Ecto neural progenitor cell (in vitro differentiated cells): ENCODE measurements around the gene DGCR2.
"Not testable (repeated sequence)": the region's sequence is repeated elsewhere in the genome, so short reads cannot be mapped to it uniquely, and the experiment has no call there.

ENCODE experiments used
- DNase-seq: peaks from one replicate; pipeline ENCODE4 v3.0.0-alpha.2; 2018; ENCODE audit warnings: low spot score

DGCR2 gene

GRCh38 chr22:19122143-19122751 lies at the start of gene DGCR2:
Gene DGCR2 (minus strand): TSS chr22:19122412. CDS start chr22:19122206, 206 bp downstream.
- DNase-seq, result peak; percentile 98

- DNase-seq, result no peak
Measured at GRCh38 chr22:19169947-19170318, 47.7 kb upstream of the DGCR2 start.

DNA sequence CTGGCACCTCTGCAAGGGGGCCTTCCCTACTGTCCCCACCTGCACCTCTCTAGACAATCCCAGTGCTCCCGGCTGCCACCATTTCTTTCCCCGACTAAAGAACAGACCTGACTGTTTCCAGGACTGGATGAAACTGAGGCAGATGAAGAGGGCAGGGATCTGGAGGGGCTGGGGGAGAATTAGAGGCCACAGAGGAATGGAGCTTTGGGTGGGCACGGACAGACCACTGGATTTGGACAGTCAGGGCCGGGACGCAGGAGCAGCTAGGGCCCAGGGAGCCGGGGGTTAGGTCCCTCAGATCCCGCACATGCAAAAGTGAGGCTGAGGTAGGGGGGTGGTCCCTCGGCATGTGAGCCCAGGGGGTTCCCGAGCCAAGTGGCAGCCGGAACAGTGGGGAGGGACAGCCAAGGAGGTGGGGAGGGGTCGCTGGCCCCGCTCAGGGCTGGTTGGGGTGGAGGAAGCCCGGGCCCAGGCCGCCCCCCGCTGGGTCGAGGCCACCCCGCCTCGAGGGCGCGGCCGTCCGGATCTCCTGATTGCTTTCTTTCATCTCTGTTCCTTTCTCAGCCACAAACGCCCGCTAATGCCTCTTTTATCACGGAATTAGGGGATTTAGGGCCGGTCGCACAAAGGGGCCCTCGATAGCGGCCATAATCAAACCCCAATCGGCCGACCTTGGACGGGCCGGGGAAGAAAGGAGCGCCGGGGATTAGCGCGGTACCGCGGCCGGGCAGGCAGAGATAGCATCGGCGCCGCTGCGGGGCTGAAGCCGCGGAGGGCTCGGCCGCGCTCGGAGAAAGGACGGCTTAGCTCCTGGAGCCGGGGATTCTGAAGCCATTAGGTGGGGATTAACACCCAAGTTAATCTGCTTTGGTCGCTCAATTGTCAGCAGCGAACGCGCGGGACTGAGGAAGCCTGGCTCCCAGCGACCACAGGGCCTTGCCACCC lies 47.1 kb upstream of the DGCR2 start:
- peak; percentile 86 for DNase-seq

DNA sequence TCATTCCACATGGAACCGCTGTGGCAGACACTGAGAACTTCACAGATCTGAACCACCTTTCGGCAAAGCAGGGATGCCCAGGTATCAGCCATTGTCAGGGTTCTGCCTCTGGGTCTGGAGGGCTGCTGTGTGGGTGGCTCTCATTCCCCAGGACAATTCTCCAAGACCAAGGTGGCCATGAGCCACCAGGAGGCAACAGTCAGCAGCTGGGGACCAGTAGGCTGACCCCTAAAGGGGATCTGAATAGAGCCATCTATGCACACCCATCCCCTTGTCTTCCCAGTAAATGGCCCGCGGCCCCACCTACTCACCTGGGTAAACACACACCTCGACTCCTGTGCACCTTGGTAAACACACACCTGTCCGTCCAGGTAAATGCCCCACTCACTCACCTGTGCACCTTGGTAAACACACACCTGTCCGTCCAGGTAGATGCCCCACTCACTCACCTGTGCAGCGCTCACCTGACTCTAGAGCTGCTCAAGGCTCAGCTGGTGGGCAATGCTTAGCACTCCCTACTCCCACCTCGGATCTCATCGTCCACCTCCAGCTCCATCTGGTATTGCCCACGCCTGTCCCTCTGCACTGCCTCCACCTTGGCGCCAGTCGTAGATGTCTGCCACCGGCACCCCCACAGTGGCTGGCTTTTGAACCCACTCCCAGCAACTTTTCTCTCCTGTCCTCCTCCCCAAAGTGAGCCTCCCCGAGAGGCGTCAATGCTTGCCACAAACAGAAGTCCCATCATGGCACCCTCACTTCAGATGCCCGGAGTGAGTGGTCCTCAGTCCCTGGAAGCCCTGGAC lies 46.1 kb upstream of the DGCR2 start:
- peak; percentile 38 for DNase-seq

- no peak for DNase-seq
Measured at GRCh38 chr22:19167106-19167869, 45.1 kb upstream of the DGCR2 start.

DNA sequence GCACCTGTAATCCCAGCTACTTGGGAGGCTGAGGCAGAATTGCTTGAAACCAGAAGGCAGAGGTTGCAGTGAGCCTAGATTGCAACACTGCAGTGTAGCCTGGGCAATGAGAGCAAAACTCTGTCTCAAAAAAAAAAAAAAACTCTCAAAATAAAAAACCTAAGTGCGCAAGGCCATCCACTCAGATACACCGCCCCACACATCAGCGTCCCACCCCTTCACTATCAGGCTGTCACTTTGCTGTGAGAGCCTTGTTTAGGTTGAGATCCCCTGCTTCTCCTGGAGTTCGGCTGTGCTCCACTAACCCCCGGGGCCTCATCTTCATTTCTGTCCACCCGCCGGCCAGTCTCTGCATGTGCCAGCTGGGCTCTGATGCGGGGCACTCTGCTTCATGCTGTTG lies 44.2 kb upstream of the DGCR2 start:
- no peak for DNase-seq

DNA sequence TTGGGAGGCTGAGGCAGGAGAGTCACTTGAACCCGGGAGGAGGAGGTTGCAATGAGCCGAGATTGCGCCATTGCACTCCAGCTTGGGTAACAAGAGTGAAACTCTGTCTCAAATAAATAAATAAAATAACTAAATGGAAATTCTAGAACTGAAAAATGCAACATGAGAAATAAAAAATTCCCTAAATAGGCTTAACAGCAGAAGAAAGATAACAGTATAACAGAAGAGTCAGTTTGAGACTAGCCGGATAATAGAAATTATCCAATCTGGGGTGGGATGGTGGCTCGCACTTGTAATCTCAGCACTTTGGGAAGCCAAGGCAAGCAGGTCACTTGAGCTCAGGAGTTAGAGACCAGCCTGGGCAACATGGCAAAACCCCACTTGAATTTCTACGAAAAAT lies 42.2 kb upstream of the DGCR2 start:
- DNase-seq, result no peak

DNA sequence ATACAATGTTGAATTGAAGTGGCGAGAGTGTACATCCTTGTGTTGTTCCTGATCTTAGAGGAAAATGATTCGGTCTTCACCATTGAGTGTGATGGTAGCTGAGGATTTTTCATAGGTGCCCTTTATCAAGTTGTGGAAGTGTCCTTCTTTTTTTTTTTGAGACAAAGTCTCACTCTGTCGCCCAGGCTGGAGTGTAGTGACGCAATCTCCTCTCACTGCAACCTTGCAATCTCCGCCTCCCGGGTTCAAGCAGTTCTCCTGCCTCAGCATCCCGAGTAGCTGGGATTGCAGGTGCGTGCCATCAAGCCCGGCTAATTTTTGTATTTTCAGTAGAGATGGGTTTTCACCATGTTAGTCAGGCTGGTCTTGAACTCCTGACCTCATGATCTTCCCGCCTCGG lies 36.4 kb upstream of the DGCR2 start:
- not testable (repeated sequence) for DNase-seq

GRCh38 chr22:19156109-19156508 lies 33.9 kb upstream of the DGCR2 start:
- DNase-seq, result not testable (repeated sequence)

DNA sequence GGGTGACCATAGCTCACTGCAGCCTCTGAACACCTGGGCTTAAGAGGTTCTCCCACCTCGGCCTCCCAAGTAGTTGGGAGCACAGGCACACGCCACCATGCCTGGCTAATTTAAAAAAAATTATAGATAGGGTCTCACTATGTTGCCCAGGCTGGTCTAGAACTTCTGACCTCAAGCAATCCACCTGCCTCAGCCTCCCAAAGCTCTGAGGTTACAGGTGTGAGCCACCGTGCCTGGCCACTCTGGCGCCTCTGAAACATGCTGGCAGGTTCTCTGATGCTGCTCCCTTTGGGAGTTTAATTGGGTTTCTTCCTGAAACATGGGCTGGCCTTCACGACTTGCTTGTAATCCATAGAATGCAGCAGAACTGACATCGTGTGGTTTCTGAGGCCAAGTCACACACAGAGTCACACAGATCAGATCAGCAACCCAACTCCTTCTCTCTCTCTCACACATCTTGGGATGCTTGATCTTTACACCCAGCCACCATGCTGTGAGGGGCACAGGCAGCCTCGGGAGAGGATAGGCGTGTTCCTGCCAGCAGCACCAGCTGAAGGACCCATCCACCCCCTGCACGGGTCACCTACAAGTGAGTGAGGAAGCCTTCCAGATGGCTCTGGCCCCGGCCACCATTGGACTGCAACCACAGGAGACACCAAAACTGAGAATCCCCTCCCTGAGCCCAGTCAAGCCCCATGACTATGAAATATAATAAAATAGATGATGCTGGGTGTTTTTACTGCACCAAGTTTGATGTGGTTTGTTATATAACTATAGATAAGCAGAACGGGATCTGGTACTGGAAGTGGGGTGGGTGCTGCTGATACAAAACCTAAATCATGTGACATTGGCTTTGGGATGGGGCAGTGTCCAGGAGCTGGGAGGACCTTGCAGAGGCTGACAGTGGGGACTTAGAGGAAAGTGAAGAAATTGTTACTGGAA lies 31.0 kb upstream of the DGCR2 start:
- DNase-seq, result no peak

DNA sequence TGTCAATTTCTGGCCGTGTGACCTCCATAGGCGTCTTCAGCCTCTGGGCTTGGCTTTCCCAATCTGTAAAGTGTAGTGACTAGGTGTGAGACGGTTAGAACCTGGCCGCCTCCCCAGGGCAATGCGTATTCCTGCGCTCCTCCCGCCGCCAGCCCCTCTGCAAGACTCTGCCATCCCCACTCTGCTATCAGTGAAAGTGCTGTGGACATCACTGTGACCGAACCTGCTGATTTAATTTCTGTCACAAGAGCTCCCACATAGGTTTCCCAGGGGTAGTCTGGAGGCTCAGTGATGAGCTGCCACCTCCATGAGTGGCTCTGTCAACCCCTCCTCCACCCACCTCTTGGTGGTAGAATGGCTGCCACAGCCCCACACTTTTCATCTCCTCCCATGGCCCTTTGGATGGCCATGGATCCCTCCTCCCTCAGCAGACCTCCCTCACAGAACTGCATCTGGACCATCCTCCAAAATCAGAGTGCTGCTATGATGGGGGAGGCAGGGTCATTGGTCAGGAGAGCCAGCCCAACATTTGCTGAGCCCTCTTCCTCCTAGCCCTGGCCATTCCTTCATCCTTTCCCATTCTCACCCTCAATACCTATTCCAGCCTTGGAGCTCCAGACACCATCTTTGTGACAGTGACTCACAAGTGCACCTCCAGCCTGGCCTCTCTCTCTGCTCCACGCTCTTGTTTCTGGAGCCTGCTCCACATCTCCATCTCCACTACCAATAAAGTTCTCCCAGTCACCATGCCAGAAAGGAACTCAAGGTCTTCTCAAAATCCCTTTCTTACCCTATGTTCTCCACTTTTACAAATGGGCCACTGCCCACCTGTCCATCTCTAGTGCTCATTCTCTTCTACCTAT lies 29.3 kb upstream of the DGCR2 start:
- no peak for DNase-seq

DNA sequence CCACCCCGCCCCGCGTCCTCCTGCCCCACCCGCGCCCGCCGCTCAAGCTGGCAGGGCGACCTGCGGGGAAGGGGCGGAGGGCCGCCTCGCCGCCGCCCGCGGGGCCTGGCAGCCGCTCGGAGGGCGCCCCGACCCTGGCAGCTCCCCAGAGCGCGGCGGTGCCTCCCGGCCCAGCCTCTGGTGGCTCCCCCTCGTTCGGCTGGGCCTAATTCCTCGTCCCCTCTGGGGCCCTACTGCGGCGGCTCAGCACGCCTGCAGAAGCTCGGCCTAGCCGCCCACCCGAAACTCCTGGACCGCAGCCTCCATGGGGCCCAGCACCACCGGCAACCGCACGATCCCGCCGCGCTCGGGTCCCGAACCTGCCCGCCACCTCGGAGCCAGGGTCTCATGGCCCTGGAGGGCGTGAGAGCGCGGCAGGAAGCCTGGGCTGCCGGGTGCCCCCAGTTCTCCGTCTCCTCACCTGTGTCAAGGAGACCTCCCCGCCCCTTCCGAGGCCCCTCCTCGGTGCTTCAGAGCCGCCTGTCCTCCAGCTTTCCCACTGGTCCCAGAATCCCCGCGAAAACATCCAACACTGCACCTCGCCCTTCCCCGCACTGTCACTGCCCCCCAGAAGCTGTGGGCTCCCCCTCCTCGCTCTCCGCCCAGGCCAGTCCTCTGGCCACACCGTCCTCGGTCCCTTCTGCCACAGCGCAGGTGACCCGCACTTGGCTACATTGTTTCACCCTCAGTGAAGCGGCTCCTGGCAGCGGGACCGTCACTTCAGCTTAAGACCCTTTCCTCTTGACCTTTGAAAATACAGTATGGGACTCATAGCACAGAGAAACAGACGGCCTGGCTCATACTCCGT lies 28.5 kb upstream of the DGCR2 start:
- no peak for DNase-seq

DNA sequence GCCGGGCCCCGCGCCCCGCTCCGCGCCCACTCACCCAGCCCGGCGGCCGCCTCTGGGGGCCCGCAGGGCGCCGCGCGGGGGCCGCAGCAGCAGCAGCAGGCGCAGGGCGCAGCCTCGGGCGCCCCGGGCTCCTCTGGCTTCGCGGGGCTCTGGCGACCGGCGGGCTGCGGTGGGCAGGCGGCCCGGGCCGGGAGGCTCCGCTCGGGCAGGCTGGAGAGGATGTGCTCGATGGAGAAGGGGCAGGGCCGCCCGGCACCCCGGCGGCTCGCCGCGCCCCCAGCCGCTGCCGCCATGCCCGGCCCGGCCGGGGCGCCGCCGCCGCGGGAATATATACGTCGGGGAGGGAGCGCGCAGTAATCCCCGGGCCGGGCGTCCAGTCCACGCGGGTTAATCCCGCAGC lies 27.8 kb upstream of the DGCR2 start, which contains the start of gene GSC2:
GSC2 (minus strand) TSS at position 302 of the 400 bp plus-strand sequence; CDS start at position 293, 9 bp downstream.
- no peak for DNase-seq

- DNase-seq, result peak; percentile 65
Measured at GRCh38 chr22:19149047-19149883, 27.1 kb upstream of the DGCR2 start.

DNA sequence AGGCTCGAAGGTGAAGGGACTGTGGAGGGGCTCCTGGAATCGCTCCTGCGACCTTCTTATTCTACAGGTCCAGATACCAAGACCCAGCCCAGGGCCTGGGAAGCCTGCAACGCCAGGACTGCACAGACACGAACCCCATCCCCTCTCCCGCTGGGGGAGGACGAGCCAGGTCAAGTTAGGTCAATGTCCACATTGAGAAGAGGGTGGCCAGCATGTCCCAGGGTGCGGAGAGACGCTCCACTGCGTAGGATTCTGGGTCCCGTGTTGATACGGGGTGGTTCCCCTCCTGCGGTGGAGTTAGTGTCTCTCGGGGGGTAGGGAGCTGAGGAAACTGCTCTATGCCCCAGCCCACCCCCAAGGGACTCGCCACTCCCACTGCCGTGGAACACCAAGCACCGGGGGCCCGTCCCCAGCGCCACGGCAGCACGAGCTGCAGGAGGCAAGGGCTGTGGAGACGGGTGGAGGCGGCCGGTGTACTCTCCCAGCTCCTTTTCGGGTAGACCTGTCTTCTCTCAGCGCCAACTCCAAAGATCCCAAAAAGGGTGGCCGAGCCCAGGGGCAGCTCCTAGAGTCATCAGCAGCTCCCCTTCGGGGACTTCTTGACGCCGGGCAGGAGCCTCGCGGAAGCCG lies 26.3 kb upstream of the DGCR2 start:
- DNase-seq, result no peak

- no peak for DNase-seq
Measured at GRCh38 chr22:19147195-19147780, 25.1 kb upstream of the DGCR2 start.
